NK-92 (cell line): ENCODE measurements around the gene SP9.

ENCODE experiments used
- DNase-seq: peaks from one replicate; lab custom pipeline; 2025; ENCODE audit not compliant: unreplicated experiment; lab: John Stamatoyannopoulos, UW

SP9 gene

GRCh38 chr2:174333372-174334277 is 1.1 kb upstream of the SP9 start:
- DNase-seq = no peak

- DNase-seq = no peak
Observed at GRCh38 chr2:174334278-174334715, 457 bp upstream of the SP9 start.

GRCh38 chr2:174335254-174335987 is 667 bp downstream of the SP9 start:
- DNase-seq = no peak

- no peak for DNase-seq
Observed at GRCh38 chr2:174335988-174336500, 1.3 kb downstream of the SP9 start.

- no peak for DNase-seq
Observed at GRCh38 chr2:174336501-174337336, 2.0 kb downstream of the SP9 start.

GRCh38 chr2:174337337-174338146 is 2.8 kb downstream of the SP9 start:
- no peak for DNase-seq

GRCh38 chr2:174338147-174338605 is 3.4 kb downstream of the SP9 start:
- DNase-seq = no peak

GRCh38 chr2:174338671-174339560 is 4.2 kb downstream of the SP9 start:
- no peak for DNase-seq

- no peak for DNase-seq
Observed at GRCh38 chr2:174339561-174340399, 5.0 kb downstream of the SP9 start.

- DNase-seq = no peak
Observed at GRCh38 chr2:174340400-174341292, 5.9 kb downstream of the SP9 start.

- DNase-seq = no peak
Observed at GRCh38 chr2:174341293-174341994, 6.7 kb downstream of the SP9 start.

- no peak for DNase-seq
Observed at GRCh38 chr2:174341995-174342685, 7.4 kb downstream of the SP9 start.

- DNase-seq = no peak
Observed at GRCh38 chr2:174342686-174343342, 8.1 kb downstream of the SP9 start.

GRCh38 chr2:174343343-174343622 is 8.5 kb downstream of the SP9 start:
- no peak for DNase-seq

- no peak for DNase-seq
Observed at GRCh38 chr2:174343623-174344455, 9.1 kb downstream of the SP9 start.
